ENCODE results near the gene NOTCH3. TPM values are rescaled to one million over a fixed set of nuclear protein-coding genes. Genes with fewer than 3 reads are reported as not detected.
A peak's percentile ranks its signal among the peaks of the same experiment; 100 is the strongest.

The NOTCH3 gene
- total RNA-seq, 1 experiment from 2014 or later = 21.5 TPM

DNA sequence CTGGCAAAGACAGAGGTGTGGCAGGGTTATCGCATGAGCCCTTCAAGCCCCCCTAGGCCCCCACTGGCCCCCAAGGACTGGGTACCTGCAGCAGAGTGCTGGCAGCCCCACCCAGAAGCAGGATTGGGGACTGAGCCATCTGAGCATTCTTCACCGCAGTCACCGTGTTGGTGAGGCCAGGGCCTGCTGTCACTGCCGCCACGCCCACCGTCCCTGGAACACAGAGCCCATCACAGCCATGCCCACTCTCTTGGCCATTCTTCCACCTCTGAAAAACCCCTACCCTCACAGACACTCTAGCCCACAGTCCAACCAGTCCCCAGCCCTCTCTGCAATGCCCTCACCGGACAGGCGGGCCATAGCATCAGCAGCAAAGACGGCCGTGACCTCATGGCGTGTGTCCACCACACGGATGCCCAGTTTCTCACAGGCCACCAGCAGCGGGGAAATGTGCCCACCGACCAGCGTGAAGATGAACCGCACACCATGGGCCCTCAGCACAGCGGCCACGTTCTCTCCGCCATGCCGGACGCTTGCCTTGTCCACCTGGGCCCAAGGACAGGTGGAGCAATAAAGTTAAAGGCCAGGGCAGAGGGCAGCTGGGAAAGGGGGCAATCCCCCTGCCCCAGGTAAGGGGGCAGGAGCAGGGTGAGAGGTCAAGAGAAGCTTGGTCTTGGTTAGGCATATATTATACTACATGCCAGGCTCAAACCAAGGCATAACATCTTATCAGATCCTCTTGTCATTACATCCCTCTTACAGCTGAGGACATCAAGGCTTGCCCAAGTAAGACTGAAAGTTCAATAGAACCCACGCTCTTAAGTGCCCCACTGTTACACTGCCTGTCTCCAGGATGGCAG, 77.5 kb downstream of the NOTCH3 start:
- no peak overlapping the region for H3K9ac ChIP-seq (ENCODE audit: low read length)
- CTCF ChIA-PET = no interaction called here
- intact Hi-C loops (cut with micrococcal nuclease) = no loop called here

DNA sequence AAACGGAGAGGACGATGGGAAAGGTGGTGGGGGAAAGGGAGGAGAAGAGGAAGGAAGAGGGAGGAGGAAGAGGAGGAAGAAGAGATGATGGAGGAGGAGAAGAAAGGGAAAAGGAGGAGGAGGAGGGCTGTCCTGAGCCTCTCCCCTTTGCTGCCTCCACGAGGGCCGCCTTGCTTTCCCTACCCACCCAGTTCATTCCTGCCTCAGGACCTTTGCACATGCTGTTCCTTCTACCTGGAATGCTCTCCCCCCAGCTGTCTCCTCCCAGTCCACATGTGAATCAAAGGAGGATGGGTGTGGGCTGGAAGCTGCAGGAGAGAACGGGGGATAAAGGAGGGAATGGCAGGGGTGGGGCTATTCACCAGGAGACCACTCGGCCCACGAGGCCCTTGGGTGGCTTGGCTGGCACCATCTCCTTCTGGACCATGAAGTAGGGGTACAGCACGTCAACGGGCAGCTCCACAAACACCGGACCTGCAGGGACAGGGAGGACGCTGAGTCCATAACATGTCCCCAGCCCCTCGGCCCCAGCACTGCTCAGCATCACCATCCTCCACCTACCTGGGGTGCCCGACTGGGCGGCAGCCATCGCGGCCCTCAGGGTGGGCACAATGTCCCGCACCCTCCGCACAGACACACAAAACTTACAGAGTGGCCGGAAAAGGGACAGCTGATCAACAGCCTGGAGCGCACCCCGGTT, 78.3 kb downstream of the NOTCH3 start:
- ChIA-PET POLR2A (ENCODE audit: unreplicated experiment) (no interaction called here), CTCF (no interaction called here)
- DNase-seq = no peak

More for the DNA sequence above, 77.5 kb downstream of the NOTCH3 start:
- Histone ChIP-seq H3K4me2 (ENCODE audit: low read length) (peak overlapping the region; percentile 96; the same call in 1 of the 2 replicates), H2AFZ (ENCODE audit: low read length) (no peak overlapping the region), H3K9me3 (ENCODE audit: low read length) (no peaks in the 10 kb centered on the region), H4K20me1 (ENCODE audit: low read length) (no peaks in the 10 kb centered on the region), H3K9me2 (replicated peaks; ENCODE audit: low read length) (no peaks in the 10 kb centered on the region), H3K4me3 (ENCODE audit: low read length) (no peak overlapping the region), H3K36me3 (ENCODE audit: low read depth, low read length) (peaks cover 15% of the 10 kb centered on the region), H3K27ac (ENCODE audit: low read length) (no peak overlapping the region), H3K4me1 (ENCODE audit: insufficient read depth, low read length) (peaks cover 15% of the 10 kb centered on the region), H3F3A (ENCODE audit: low read length, unreplicated experiment) (no peaks in the 10 kb centered on the region), H3K79me2 (ENCODE audit: low read length) (peaks cover 27% of the 10 kb centered on the region), H3K27me3 (ENCODE audit: low read length) (no peaks in the 10 kb centered on the region)
- ATAC-seq (no peak), DNase-seq (no peak)
- TF ChIP-seq, protein P1, sequence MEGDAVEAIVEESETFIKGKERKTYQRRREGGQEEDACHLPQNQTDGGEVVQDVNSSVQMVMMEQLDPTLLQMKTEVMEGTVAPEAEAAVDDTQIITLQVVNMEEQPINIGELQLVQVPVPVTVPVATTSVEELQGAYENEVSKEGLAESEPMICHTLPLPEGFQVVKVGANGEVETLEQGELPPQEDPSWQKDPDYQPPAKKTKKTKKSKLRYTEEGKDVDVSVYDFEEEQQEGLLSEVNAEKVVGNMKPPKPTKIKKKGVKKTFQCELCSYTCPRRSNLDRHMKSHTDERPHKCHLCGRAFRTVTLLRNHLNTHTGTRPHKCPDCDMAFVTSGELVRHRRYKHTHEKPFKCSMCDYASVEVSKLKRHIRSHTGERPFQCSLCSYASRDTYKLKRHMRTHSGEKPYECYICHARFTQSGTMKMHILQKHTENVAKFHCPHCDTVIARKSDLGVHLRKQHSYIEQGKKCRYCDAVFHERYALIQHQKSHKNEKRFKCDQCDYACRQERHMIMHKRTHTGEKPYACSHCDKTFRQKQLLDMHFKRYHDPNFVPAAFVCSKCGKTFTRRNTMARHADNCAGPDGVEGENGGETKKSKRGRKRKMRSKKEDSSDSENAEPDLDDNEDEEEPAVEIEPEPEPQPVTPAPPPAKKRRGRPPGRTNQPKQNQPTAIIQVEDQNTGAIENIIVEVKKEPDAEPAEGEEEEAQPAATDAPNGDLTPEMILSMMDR (conservative IDR thresholded peaks at IDR 0.05; ENCODE audit: low read depth, low read length) = no peak
- TF ChIP-seq EZH2phosphoT487 (IDR thresholded peaks at IDR 0.05; ENCODE audit: borderline replicate concordance, low read length) = no peak
- no peak for TF ChIP-seq EZH2 (IDR thresholded peaks at IDR 0.05; ENCODE audit: low read length, unreplicated experiment)
- no TSS peak for BruUV-seq (replicated peaks)
- POLR2A ChIA-PET (ENCODE audit: unreplicated experiment) = no interaction called here

More for the DNA sequence above, 78.3 kb downstream of the NOTCH3 start:
- no peak overlapping the region for H3K4me2 ChIP-seq (ENCODE audit: low read length)
- H3K27ac ChIP-seq (ENCODE audit: low read length) = no peak overlapping the region
- no peaks in the 10 kb centered on the region for H3K9me2 ChIP-seq (replicated peaks; ENCODE audit: low read length)
- peaks cover 27% of the 10 kb centered on the region for H3K79me2 ChIP-seq (ENCODE audit: low read length)
- H3K27me3 ChIP-seq (ENCODE audit: low read length) = no peaks in the 10 kb centered on the region
- no peak for TF ChIP-seq EZH2 (IDR thresholded peaks at IDR 0.05; ENCODE audit: low read length, unreplicated experiment)
- TF ChIP-seq, protein P1 (conservative IDR thresholded peaks at IDR 0.05; ENCODE audit: low read depth, low read length) = no peak
- TF ChIP-seq EZH2phosphoT487 (IDR thresholded peaks at IDR 0.05; ENCODE audit: borderline replicate concordance, low read length) = no peak
- H3K9me3 ChIP-seq (ENCODE audit: low read length) = no peaks in the 10 kb centered on the region
- no peak for ATAC-seq
- no peak overlapping the region for H2AFZ ChIP-seq (ENCODE audit: low read length)
- BruUV-seq (replicated peaks) = no TSS peak
- intact Hi-C loops (cut with micrococcal nuclease) = no loop called here
- H3F3A ChIP-seq (ENCODE audit: low read length, unreplicated experiment) = no peaks in the 10 kb centered on the region
- H4K20me1 ChIP-seq (ENCODE audit: low read length) = no peaks in the 10 kb centered on the region
- no peak overlapping the region for H3K9ac ChIP-seq (ENCODE audit: low read length)
- H3K4me3 ChIP-seq (ENCODE audit: low read length) = no peak overlapping the region
- peaks cover 15% of the 10 kb centered on the region for H3K4me1 ChIP-seq (ENCODE audit: insufficient read depth, low read length)
- H3K36me3 ChIP-seq (ENCODE audit: low read depth, low read length) = peaks cover 17% of the 10 kb centered on the region

Data from PC-3 (cell line).